ENCODE results near the gene EHHADH.
"Not testable (repeated sequence)": the region's sequence is repeated elsewhere in the genome, so short reads cannot be mapped to it uniquely, and the experiment has no call there.

The EHHADH gene

DNA sequence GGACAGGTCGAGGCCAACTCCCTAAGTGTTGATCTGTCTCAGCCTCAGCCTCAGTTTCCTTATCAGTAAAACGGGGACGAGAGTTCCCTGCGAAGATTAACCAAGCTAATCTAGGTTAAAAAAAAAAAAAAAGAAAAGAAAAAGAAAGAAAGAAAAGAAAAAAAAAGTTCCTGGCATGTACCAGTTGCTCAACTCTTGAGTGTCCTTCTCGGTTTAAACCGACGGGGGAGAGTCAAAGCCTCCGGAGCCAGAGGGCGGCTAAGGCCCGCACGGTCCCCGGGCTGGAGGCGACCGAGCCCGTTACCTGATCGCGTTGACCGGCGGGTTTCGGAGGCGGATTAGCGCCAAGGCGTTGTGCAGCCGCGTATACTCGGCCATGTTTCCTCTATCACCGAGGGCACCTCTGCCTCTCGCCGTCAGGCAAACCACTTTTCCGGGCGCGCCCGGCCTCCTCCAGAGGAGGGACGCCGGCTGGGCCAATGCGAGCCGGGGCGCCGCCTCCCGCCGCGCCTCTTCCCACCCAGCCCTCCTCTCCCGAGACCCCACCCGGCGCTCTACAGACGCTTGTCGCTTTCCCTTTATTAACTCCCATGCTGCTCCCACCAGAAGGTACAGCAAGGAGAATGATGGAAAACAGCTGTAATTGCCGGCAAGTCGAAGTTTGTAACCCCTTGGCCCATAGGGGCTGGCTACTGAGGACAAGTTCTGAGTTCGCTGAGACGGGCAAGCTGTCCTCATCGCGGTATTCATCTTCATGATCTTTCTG, at the start of gene EHHADH:
Gene EHHADH, minus strand, starts transcription at position 405 of the 766 bp plus-strand sequence. Its CDS starts 27 bp downstream, at position 378.
- peak; percentile 32 for DNase-seq

DNA sequence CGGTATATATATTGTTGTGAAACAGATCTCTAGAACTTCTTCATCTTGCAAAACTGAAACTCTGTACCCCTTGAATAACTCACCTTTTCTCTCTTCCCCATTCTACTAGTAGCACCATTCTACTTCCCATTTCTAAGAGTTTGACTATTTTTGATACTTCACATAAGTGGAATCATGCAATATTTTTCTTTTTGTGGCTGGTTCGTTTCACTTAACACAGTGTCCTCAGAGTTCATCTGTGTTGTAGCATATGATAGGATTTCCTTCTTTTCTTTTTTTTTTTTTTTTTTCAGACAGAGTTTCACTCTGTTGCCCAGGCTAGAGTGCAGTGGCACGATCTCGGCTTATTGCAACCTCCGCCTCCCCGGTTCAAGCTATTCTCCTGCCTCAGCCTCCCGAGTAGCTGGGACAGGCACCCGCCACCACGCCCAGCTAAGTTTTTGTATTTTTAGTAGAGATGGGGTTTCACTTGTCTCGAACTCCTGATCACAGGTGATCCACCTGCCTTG, 46.1 kb upstream of the EHHADH start:
- DNase-seq: not testable (repeated sequence)

DNA sequence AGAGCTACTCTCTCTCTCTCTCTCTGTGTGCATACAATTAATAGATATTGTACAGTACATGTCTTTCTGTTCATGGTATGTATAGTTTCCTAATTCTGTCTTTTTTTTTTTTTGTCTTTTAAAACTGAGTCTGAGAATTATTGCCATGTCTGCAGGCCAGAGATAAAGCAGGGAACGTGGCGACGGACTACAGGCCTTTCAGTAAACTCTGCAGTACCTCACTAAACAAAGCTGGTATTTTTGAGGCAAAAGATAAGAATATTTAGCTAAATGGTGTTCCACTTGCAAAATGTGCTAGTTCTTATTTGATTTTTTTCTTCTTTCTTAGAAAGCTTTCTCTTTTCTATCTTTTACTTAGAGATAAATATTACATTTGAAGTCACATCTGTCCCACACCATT, 44.0 kb upstream of the EHHADH start:
- no peak for DNase-seq

DNA sequence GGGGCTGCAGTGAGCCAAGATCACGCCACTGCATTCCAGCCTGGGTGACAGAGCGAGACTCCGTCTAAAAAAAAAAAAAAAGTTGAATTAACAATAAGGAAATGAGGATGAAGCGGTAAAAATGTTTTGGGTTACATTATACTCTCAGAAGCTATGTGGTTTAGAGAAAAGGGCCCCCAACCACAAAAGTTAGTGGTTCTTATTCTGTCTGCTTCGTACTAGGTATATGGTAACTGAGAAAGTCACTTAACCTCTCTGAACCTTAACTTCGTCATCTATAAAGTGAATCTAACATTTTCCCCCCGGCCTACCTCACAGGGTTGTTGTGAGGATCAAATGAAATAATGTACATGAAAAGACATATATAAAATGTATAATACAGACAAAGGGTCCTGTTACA, 38.4 kb upstream of the EHHADH start:
- DNase-seq: no peak

DNA sequence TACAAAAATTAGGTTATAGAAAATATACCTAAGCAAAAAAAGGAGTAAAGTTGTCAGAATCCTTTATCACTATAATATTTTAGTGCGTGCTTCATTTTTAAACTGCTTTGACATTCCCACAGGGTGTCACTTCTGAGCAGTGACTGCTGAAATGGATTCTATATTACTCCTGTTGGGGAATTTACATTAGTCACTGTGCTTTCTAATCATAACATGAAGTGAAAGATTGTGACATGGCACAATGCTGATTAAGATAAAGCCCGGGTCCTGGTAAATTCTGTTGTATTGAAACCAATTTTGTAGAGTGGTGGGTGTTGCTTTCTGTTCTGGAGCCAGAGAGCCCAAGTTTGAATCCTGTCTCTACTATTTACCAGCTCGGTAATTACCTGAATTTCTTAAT, 36.4 kb upstream of the EHHADH start:
- DNase-seq: no peak

DNA sequence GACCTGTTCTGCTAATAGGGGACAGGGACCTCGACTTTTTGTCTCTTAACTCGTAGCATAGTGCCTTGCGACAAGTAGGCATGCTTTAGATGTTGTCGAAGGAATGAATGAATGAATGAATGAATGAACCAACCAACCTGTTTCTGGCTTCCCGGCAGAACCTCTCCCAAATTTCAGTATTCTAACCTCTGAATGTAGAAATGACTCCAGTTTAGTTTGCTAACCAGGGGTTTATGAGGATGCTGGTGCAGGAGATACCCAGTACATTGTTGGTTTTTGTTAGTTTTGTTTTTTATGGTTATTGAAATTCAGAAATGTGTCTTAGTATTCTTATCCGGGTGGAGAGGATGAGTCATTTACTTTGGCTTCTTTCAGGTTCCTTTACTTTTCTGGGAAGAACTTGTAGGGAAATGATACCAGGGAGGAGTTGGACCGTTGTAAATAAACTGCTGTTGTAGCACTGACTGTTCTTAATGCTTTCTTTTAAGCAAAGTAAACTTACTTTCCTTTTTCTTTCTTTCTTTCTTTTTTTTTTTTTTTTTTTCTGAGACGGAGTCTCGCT, 29.6 kb upstream of the EHHADH start:
- DNase-seq: no peak

DNA sequence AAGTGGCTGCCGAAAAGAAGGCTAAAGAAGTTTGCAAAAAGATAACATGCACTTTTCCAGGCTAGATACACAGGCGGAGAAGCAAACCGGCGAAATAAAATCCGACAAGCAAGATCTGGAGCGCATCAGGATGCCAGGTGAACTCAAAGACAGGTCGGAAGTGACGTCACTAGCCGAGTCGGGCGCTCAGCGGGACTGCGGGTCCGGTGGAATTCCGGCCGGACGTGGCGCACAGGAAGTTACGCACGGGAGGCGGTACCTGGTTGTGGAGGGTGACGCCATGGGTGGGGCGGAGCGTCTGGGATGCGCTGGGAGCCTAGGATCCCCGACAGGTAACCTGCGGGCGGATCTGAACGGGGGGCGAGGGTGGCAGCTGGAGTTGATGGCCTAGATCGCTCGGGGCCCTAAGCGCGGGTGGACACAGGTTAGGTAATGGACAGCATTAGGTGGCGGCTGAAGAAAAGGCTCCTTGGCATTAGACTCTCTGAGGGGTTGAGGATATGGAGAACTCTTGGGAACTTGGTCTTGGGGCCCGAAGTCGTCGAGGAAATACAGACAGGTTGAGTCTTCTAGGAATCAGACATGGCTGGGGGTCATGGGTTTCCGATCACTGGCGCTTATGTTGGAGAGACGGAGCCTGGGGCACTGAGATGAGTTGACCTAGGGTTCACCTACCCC, 29.0 kb upstream of the EHHADH start:
- peak; percentile 89 for DNase-seq

DNA sequence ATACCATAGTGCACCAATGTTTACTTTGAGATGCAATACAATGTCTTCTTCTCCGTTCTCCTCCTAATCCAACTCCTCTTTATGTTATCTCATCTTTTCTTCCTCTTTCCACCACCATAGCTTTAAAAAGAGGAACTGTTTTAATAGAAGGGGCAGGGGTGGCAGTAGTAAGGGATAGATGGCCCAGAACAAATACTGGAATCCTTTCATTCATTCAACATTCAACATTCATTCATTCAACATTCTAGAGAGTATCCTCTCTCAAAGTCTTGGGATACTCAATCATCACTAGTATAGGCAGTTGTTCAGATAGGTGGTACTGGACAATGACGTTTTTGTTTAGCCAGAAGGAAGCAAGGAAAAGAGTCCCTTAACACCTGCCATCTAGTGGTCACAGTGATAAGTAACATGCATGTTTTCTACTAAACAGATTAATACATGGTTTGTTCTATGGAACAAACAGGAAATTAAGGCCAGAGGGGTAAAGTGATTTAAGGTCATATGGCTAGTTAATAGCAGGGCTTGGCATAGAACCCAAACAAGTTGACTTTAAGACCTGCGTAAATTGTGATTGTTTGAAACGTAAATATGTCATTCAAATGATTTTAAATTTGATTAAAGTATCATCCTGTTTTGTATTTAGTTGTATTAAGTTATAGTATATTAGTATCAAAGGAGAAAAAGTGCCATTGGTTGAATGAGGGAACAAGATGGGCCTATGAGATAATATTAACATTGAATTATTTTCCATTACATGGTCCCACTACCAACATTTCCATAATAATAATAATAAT, 26.9 kb upstream of the EHHADH start:
- no peak for DNase-seq

DNA sequence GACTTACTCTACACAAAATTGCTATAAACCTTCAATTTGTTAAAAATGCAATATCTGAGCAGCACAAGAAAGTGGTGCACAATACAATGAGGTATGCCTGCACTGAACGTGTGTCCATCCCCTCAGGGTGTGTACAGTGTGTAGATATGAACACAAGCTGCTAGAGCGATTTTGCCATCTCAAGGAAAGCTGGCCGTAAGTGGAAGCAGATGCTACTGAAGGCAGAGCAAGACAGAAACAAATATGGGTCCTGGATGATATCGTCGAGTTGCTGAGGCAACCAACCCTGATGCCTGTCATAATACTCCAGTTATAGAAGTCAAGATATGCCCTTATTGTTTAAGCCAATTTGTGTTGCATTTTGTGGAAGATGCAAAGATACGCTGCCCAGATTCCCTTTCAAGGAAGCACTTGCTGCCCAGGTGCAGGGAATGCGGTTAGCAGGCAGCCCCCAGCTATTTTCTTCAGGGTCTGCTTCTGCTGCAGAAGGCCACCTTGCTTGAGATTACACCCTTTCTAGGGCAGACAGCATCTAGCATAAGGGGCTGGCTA, 25.8 kb upstream of the EHHADH start:
- DNase-seq: no peak

DNA sequence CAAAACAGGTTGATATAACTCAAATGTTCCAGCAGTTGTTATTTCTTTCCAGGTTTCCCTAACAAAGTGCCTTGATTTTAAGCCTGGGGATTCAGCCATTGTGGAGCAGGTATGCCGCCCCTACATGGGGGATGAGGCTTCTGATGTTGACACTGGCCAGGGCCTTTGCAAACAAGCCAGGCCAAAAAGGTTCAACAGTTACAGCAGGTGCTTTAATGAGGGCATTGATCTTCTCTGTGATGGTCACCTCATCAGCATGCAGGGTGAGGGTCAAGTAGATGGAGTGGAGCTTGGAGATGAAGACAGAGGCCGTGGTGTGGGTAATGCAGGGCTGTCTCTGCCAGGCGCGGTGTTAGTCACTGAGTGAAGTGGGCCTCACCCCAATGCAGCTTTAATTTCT, 22.6 kb upstream of the EHHADH start:
- DNase-seq: no peak

DNA sequence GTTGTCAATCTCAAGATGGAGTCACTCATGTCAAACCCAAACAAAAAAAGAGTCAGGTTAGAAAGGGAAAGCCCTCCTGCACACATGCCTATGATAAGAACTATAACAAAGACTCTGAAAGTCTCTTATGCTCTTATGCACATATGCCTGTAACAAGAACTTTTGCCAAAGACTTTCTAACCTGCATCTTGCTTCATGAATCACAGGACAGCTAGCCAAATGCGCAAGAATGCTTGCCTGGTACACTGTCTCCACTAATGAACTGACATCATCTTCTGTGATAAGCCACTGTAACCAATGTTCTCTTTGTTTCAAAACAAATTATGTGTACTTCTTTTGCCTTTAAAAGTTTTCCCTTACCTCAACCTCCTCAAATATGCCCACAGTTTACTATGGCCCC, 18.2 kb upstream of the EHHADH start:
- no peak for DNase-seq

DNA sequence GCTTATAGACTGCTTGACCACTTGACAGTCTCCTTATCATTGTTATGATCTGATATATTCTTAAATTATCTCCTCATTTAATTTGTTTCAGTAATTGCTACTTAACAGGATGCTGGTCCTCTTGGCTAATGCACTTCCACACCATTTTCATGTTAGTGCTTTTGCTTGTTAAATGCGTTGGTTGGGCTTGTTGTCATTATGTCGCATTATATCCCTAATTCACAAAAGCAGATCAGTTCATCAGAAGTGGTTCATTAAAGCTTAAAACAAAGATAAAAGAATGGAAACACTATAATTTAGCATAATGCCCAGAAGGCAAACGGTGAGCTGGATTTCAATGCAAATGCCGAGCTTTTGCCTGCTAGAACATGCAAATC, 17.1 kb upstream of the EHHADH start:
- DNase-seq: no peak

DNA sequence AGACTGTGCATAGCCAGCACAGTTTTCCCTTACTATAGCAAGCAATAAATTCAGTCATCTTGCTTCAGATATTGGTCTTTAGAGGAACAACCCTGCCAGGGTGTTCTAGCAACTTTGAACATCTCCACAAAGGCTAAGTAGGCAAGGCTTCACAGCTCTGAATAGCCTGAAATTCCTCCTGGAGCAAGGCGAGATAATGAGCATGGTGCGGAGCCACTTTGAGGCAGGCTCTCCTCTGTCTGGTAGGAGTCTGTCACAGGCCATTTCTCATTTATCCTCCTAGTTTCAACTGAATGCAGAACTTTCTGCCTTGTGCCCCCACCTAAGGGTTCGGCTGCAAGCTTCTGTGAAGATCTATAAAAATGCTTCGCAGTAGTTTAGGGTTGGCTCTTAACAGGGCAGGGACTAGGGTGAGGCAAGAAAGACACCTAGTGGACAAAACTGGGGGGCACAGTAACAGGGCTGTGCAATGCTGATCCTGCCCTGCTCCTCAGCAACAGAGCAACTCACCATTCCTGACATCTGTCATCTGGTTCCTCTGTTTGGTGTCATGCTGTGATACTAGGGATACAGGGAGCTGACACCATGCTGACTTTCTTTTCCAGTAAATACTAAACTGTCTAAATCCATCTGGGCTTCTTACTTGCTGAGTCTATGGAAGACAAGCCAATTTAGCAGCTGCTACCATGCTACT, 16.6 kb upstream of the EHHADH start:
- no peak for DNase-seq

DNA sequence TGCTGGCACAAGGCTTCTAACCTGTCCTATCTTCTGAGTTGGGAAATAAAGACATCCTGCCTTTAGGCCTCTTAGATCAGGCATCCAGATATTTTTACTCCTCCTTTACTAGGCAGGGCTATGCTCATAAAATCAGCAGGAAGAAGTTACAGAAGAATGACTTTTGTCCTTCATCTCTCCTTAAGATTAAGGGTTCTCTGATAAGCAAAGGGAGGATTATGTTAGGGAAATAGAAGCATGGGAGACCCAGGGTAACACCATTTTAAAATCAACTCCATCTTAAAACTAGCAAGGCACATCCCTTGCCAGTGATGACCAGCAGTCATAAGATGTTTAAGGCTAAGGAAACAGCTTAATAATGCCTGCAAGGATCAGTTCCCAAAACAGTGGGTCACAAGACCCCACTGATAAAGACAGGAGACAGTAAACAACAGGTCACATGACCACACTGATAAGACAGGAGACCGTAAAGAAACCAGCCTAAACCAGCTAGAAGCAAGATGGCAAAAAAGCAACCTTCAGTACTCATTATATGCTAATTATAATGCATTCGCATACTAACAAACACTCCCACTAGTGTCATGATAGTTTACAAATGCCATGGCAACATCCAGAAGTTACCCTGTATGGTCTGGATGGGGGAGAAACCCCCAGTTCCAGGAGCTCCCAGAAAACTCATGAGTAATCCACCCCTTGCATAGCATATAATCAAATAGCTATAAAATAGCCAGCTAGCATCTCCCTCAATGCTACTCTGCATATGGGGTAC, 14.5 kb upstream of the EHHADH start:
- no peak for DNase-seq

DNA sequence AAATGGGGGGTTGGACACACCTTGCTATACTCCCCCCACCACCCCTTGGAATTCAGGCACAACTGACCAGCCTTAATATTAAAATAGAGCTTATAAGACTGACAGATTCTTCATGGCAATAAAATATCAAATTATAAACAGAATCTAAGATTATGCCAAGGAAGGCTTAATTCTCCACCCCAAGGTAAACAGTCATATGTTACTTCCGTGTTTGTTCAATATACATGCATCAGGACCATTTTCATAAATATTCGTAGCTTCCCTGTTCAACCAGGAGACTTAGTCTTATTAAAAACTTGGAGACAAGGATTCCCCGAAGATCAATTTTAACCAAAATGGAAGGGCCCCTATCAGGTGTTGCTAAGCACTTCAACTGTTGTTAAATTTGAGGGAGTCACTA, 13.3 kb upstream of the EHHADH start:
- no peak for DNase-seq

DNA sequence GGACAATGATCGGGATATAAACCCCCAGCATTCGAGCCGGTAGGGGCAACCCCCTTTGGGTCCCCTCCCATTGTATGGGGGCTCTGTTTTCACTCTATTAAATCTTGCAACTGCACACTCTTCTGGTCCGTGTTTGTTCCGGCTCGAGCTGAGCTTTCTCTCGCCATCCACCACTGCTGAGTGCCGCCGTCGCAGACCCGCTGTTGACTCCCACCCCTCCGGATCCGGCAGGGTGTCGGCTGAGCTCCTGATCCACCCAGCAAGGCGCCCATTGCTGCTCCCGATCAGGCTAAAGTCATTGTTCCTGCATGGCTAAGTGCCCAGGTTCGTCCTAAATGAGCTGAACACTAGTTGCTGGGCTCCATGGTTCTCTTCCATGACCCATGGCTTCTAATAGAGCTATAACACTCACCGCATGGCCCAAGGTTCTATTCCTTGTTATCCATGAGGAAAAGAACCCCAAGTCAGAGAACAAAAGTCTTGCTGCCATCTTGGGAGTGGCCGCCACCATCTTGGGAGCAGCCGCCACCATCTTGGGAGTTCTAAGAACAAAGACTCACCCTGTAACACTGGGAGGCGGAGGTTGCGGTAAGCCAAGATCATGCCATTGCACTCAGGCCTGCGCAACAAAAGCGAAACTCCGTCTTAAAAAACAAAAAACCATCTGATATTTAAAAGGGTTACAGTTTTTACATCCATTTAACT, 11.2 kb upstream of the EHHADH start:
- DNase-seq: no peak

DNA sequence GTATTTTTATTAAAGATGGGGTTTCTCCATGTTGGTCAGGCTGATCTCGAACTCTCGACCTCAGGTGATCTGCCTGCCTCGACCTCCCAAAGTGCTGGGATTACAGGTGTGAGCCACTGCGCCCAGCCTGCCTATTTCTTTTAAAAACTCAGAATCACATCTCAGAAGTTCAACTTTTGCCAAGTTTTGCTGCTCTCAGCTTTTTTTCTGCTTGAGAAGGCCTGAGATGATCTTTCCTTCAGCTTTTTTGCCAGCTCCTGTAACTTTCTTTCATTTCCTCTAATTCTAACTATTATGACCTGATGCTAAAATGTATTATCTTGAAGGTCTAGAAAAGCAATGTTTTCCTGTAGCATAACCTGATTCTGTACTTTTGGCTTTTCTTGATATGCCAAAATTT, 9.6 kb upstream of the EHHADH start:
- DNase-seq: no peak

DNA sequence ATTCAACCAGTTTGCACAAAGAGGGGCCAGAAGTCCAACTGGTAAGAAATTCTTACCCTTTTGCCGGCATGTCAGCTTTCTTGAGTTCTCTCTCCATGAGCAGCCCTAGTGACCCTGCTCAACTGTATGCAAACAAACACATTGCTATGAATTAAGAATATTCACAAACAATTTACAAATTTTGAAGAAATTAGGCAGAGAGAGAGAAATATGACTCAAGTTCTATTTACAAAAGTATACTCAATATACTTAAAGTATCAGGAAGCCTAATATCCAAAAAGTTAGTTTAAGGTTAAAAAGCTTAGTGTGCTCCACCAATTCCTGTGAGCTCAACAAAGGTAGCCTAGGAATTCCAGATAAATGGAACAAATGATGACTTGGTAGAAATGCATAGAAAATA, 3.5 kb upstream of the EHHADH start:
- DNase-seq: no peak

DNA sequence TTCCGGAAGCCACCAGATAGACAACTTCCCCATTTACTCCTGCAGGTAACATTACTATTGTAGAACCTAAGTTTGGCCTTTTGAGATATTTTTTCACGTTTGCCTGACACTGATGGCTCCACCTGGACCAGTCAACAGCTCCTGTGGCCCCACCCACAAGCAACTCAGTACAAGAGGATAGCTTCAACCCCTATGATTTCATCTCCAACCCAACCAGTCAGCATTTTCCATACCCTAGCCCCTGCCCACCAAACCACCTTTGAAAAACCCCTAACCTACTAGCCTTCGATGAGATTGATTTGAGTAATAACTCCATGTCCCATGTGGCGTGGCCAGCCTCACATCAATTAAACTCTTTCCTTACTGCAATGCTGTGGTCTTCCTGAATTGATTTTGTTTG, 950 bp upstream of the EHHADH start:
- no peak for DNase-seq

DNA sequence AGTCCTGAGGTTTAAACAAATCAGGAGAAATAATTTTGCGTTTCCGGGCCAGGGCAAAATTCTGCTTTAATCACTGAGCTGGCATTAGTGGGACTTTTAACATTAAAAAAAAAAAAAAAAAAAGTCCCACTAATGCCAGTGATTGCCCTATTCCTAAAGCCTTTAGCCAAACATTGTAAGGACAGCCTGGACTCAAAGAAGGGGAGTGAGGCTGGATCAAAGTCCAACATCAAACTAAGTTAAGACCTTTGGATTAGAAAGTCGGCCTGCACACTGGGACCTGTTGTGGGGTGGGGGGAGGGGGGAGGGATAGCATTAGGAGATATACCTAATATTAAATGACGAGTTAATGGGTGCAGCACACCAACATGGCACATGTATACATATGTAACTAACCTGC, 716 bp downstream of the EHHADH start:
- DNase-seq: not testable (repeated sequence)

DNA sequence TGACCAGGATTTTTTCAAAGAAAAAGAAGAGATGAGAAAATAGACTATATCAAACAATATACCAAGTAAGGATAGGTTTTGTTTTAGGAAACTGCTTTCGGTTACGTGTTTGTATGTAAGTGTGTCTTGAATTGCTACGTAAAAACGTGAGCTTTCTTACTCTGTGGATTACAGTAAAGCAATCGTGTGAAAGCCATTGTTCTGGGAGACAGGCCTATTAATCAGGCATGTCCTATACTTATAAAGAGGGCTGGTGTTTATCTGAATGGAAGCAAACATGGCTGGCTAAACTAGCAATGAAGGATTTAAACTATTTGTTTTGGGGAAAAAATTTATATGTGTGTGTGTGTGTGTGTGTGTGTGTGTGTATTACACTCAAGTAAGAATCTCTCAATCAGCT, 2.6 kb downstream of the EHHADH start:
- DNase-seq: no peak
